Neural progenitor cell (in vitro differentiated cells): ENCODE measurements around the gene KIRREL3. TPM values are rescaled to one million over a fixed set of nuclear protein-coding genes. Genes with fewer than 3 reads are reported as not detected.

Experiments used
- DNase-seq: peaks from one replicate; pipeline ENCODE4 v3.0.0-alpha.2; 2016; ENCODE audit warnings: low spot score
- H2AFZ ChIP-seq: fragments of 200-600 bp; sonication (generic); replicated peaks from 2 replicates; pipeline ENCODE4 v1.6.1; 2016; ENCODE audit warnings: antibody characterized with exemption
- H3F3A ChIP-seq: fragments of 200-600 bp; sonication (generic); 2 replicates; pipeline ENCODE4 v1.6.1; 2016; ENCODE audit warnings: antibody characterized with exemption, low read depth
- H3K27ac ChIP-seq: fragments of 200-600 bp; sonication (generic); 2 replicates; pipeline ENCODE4 v1.5.1; 2016; ENCODE audit warnings: mild to moderate bottlenecking
- H3K27me3 ChIP-seq: fragments of 200-600 bp; sonication (generic); 2 replicates; pipeline ENCODE4 v1.6.1; 2016; ENCODE audit warnings: mild to moderate bottlenecking, moderate library complexity
- H3K36me3 ChIP-seq: fragments of 200-600 bp; sonication (generic); 2 replicates; pipeline ENCODE4 v1.5.1; 2016
- H3K4me1 ChIP-seq: fragments of 200-600 bp; sonication (generic); 2 replicates; pipeline ENCODE4 v1.6.1; 2016; ENCODE audit warnings: mixed run types
- H3K4me2 ChIP-seq: fragments of 200-600 bp; sonication (generic); 2 replicates; pipeline ENCODE4 v1.6.1; 2016
- H3K4me3 ChIP-seq: fragments of 200-600 bp; sonication (generic); 2 replicates; pipeline ENCODE4 v1.5.1; 2016
- H3K79me2 ChIP-seq: fragments of 200-600 bp; sonication (generic); 2 replicates; pipeline ENCODE4 v1.6.1; 2016; ENCODE audit warnings: low read depth
- H3K9ac ChIP-seq: fragments of 200-600 bp; sonication (generic); 2 replicates; pipeline ENCODE4 v1.6.1; 2016
- H3K9me3 ChIP-seq: fragments of 200-600 bp; sonication (generic); 2 replicates; pipeline ENCODE4 v1.5.1; 2016; ENCODE audit warnings: low read depth
- H4K20me1 ChIP-seq: fragments of 200-600 bp; sonication (generic); 2 replicates; pipeline ENCODE4 v1.6.1; 2016; ENCODE audit warnings: low read depth
- H3K27ac Mint-ChIP-seq: 3 replicates; pipeline ENCODE4 v1.8.0; 2021; ENCODE audit warnings: mixed read lengths
- H3K27me3 Mint-ChIP-seq: 2 replicates; pipeline ENCODE4 v1.8.0; 2022; ENCODE audit warnings: low read depth, mild to moderate bottlenecking, inconsistent platforms, moderate library complexity, mixed read lengths; ENCODE audit not compliant: insufficient read depth
- H3K36me3 Mint-ChIP-seq: 3 replicates; pipeline ENCODE4 v1.8.0; 2021; ENCODE audit warnings: mixed read lengths
- H3K4me1 Mint-ChIP-seq: 3 replicates; pipeline ENCODE4 v1.8.0; 2021; ENCODE audit warnings: mixed read lengths
- H3K4me3 Mint-ChIP-seq: 3 replicates; pipeline ENCODE4 v1.8.0; 2021; ENCODE audit warnings: mild to moderate bottlenecking, moderate library complexity, mixed read lengths
- H3K9me3 Mint-ChIP-seq: 3 replicates; pipeline ENCODE4 v1.8.0; 2020; ENCODE audit warnings: mixed read lengths
- EZH2 ChIP-seq: fragments of 200-600 bp; sonication (generic); IDR thresholded peaks from 2 replicates; pipeline ENCODE4 v1.6.1; 2017; ENCODE audit warnings: antibody characterized with exemption, mild to moderate bottlenecking, moderate library complexity
- EZH2phosphoT487 ChIP-seq: fragments of 200-600 bp; sonication (generic); IDR thresholded peaks from 2 replicates; pipeline ENCODE4 v1.6.1; 2017; ENCODE audit warnings: antibody characterized with exemption
- total RNA-seq: library from RNA; depleted of rRNA; stranded (reverse); fragments of >200 nt; gene quantifications from 2 replicates; pipeline ENCODE4 v1.2.3, GENCODE V29; 2015; ENCODE audit warnings: low replicate concordance
- TF ChIP-seq, protein P1 (sequence below): fragments of 200-600 bp; sonication (generic); IDR thresholded peaks from 2 replicates; pipeline ENCODE4 v1.5.1; 2017; ENCODE audit warnings: antibody characterized with exemption, mild to moderate bottlenecking

The KIRREL3 gene
- total RNA-seq, 1 donor from 2014 or later = 1.1 TPM

- no peak overlapping the region for H3K9ac ChIP-seq
- no peaks in the 10 kb centered on the region for H3F3A ChIP-seq
- Mint-ChIP-seq H3K4me1 (peaks cover 5% of the 10 kb centered on the region), H3K4me3 (no peak overlapping the region), H3K27ac (peak overlapping the region; percentile 78), H3K9me3 (no peaks in the 10 kb centered on the region), H3K27me3 (peaks cover 4% of the 10 kb centered on the region), H3K36me3 (no peaks in the 10 kb centered on the region)
- no peaks in the 10 kb centered on the region for H3K36me3 ChIP-seq
- DNase-seq = no peak
- H3K4me3 ChIP-seq = no peak overlapping the region
- H3K27ac ChIP-seq = no peak overlapping the region
- no peaks in the 10 kb centered on the region for H3K4me1 ChIP-seq
- no peaks in the 10 kb centered on the region for H3K9me3 ChIP-seq
- H4K20me1 ChIP-seq = no peaks in the 10 kb centered on the region
- TF ChIP-seq EZH2phosphoT487 (no peak), EZH2 (no peak)
- TF ChIP-seq, protein P1, sequence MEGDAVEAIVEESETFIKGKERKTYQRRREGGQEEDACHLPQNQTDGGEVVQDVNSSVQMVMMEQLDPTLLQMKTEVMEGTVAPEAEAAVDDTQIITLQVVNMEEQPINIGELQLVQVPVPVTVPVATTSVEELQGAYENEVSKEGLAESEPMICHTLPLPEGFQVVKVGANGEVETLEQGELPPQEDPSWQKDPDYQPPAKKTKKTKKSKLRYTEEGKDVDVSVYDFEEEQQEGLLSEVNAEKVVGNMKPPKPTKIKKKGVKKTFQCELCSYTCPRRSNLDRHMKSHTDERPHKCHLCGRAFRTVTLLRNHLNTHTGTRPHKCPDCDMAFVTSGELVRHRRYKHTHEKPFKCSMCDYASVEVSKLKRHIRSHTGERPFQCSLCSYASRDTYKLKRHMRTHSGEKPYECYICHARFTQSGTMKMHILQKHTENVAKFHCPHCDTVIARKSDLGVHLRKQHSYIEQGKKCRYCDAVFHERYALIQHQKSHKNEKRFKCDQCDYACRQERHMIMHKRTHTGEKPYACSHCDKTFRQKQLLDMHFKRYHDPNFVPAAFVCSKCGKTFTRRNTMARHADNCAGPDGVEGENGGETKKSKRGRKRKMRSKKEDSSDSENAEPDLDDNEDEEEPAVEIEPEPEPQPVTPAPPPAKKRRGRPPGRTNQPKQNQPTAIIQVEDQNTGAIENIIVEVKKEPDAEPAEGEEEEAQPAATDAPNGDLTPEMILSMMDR = no peak
- H3K79me2 ChIP-seq = no peaks in the 10 kb centered on the region
- no peak overlapping the region for H3K4me2 ChIP-seq
- H2AFZ ChIP-seq = no peak overlapping the region
- H3K27me3 ChIP-seq = no peaks in the 10 kb centered on the region
These were observed 487.5 kb downstream of the KIRREL3 start for GRCh38 chr11:126512741-126513715.

GRCh38 chr11:126512251-126512650, 488.3 kb downstream of the KIRREL3 start:
- peaks cover 7% of the 10 kb centered on the region for H3K27me3 Mint-ChIP-seq
- H3K27ac ChIP-seq = no peak overlapping the region
- no peaks in the 10 kb centered on the region for H3K79me2 ChIP-seq
- TF ChIP-seq, protein P1 = no peak
- no peak for TF ChIP-seq EZH2
- no peak for TF ChIP-seq EZH2phosphoT487
- no peak overlapping the region for H3K4me2 ChIP-seq
- no peaks in the 10 kb centered on the region for H4K20me1 ChIP-seq
- H3K36me3 ChIP-seq = no peaks in the 10 kb centered on the region
- no peak for DNase-seq
- no peak overlapping the region for H3K4me3 ChIP-seq
- H3K9ac ChIP-seq = no peak overlapping the region
- H3K27me3 ChIP-seq = no peaks in the 10 kb centered on the region
- no peaks in the 10 kb centered on the region for H3K36me3 Mint-ChIP-seq
- H3K4me1 Mint-ChIP-seq = peaks cover 3% of the 10 kb centered on the region
- H3K9me3 ChIP-seq = no peaks in the 10 kb centered on the region
- peaks cover 2% of the 10 kb centered on the region for H3K9me3 Mint-ChIP-seq
- H3K27ac Mint-ChIP-seq = peak overlapping the region; percentile 78
- H3K4me3 Mint-ChIP-seq = no peak overlapping the region
- no peak overlapping the region for H2AFZ ChIP-seq
- H3F3A ChIP-seq = no peaks in the 10 kb centered on the region
- H3K4me1 ChIP-seq = no peaks in the 10 kb centered on the region

- peaks cover 3% of the 10 kb centered on the region for H3K4me1 Mint-ChIP-seq
- Histone ChIP-seq H3F3A (no peaks in the 10 kb centered on the region), H3K9ac (no peak overlapping the region), H3K27me3 (no peaks in the 10 kb centered on the region), H3K4me2 (no peak overlapping the region), H3K79me2 (no peaks in the 10 kb centered on the region), H3K36me3 (no peaks in the 10 kb centered on the region), H2AFZ (no peak overlapping the region), H3K9me3 (no peaks in the 10 kb centered on the region), H3K4me1 (no peaks in the 10 kb centered on the region), H3K4me3 (no peak overlapping the region), H3K27ac (no peak overlapping the region), H4K20me1 (no peaks in the 10 kb centered on the region)
- DNase-seq = no peak
- no peaks in the 10 kb centered on the region for H3K36me3 Mint-ChIP-seq
- H3K9me3 Mint-ChIP-seq = peaks cover 5% of the 10 kb centered on the region
- H3K27ac Mint-ChIP-seq = no peak overlapping the region
- H3K4me3 Mint-ChIP-seq = peak overlapping the region; percentile 8
- H3K27me3 Mint-ChIP-seq = peaks cover 7% of the 10 kb centered on the region
- TF ChIP-seq EZH2 = no peak
- TF ChIP-seq EZH2phosphoT487 = no peak
- TF ChIP-seq, protein P1 = no peak
These were observed 489.0 kb downstream of the KIRREL3 start for GRCh38 chr11:126511475-126512115.
